Measurements from ENCODE around the gene HPS6.

DNA sequence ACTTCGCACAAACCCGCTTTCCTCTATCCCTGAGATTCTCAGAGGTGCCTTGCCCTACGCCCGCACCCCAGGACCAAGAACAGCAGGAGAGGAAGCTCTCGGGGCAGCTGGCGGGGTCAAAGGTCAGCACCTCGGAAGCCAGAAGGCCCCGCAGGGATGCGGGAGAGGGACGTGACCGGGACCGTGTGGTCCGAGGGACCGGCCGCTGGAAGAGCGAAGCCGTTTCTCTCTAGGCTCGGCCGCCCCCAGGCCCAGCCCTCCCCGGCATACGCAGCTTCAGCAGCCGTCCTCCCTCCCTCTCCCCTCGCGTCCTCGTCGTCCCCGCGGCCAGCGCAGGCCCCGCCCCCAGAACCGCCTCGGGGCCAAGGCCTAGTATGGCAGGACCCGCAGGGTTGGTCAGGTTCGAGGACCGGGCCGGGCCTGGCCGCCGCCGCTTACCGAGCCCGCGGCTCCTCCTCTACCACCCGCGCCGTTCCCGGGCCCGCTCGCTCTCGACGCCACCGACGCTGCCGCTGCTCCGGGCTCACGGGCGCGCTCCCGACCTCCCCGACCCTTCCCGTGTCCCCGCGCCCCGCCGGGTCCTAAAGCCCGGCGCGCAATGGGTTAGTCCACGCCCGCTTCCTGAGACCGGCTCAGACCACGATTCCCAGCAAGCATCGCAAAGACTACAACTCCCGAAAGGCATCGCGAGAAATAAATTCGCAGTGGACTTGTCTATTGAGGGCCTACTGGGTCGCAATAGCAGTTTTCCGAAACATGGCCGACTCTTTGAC lies 9.3 kb upstream of the HPS6 start, which contains the start of gene ARMH3:
- TF ChIP-seq, protein P1, sequence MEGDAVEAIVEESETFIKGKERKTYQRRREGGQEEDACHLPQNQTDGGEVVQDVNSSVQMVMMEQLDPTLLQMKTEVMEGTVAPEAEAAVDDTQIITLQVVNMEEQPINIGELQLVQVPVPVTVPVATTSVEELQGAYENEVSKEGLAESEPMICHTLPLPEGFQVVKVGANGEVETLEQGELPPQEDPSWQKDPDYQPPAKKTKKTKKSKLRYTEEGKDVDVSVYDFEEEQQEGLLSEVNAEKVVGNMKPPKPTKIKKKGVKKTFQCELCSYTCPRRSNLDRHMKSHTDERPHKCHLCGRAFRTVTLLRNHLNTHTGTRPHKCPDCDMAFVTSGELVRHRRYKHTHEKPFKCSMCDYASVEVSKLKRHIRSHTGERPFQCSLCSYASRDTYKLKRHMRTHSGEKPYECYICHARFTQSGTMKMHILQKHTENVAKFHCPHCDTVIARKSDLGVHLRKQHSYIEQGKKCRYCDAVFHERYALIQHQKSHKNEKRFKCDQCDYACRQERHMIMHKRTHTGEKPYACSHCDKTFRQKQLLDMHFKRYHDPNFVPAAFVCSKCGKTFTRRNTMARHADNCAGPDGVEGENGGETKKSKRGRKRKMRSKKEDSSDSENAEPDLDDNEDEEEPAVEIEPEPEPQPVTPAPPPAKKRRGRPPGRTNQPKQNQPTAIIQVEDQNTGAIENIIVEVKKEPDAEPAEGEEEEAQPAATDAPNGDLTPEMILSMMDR (IDR thresholded peaks at IDR 0.05): peak in 2 of 4 experiments; percentile 22 to 29
- TF ChIP-seq POLR2A (IDR thresholded peaks at IDR 0.05) (peak; percentile 71 to 74), POLR2AphosphoS5 (IDR thresholded peaks at IDR 0.05) (peak; percentile 60)
